ENCODE results near the gene CD22.

Gene CD22

DNA sequence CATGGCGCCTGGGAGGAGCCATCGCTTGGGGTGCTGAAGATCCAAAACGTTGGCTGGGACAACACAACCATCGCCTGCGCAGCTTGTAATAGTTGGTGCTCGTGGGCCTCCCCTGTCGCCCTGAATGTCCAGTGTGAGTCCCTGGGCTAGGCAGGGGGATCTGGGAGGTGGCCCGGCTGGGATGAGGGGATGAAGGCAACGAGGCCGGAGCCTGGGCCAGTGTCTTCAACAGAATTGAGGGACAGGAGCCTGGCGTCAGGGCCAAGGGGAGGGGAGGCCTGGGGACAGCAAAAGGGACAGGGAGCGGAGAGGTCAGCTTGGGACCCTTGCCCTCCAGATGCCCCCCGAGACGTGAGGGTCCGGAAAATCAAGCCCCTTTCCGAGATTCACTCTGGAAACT lies 12.0 kb downstream of the CD22 start:
- DNase-seq (ENCODE audit: low read depth in 3 of 3, low spot score in 1 of 3) = no peak

- DNase-seq (ENCODE audit: low read depth in 3 of 3, low spot score in 1 of 3) = no peak
Observed at GRCh38 chr19:35341565-35342225, 12.7 kb downstream of the CD22 start.

- no peak for DNase-seq (ENCODE audit: low read depth in 3 of 3, low spot score in 1 of 3)
Observed at GRCh38 chr19:35342430-35342829, 13.4 kb downstream of the CD22 start.

- DNase-seq (ENCODE audit: low read depth in 3 of 3, low spot score in 1 of 3) = no peak
Observed at GRCh38 chr19:35344511-35345031, 15.6 kb downstream of the CD22 start.

GRCh38 chr19:35345671-35346111 lies 16.7 kb downstream of the CD22 start:
- no peak for DNase-seq (ENCODE audit: low read depth in 3 of 3, low spot score in 1 of 3)

DNA sequence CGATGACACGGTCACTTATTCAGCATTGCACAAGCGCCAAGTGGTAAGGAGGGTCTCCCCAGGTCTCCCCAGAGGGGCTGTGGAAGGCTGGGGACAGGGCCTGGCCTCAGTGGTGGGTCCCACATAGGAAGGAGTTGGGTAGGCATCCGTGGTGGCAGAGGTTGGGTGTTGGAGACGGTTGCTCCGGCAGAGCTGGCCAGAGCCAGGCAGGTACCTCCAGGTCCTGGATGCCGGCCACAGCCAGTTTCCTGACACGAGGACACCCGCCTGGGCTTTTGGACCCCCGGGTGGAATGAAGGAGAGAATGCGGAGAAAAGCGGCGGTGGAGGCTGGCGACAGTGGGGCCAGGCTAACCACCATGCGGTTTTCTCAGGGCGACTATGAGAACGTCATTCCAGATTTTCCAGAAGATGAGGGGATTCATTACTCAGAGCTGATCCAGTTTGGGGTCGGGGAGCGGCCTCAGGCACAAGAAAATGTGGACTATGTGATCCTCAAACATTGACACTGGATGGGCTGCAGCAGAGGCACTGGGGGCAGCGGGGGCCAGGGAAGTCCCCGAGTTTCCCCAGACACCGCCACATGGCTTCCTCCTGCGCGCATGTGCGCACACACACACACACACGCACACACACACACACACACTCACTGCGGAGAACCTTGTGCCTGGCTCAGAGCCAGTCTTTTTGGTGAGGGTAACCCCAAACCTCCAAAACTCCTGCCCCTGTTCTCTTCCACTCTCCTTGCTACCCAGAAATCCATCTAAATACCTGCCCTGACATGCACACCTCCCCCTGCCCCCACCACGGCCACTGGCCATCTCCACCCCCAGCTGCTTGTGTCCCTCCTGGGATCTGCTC lies 17.4 kb downstream of the CD22 start:
- peak; percentile 45 to 58 (median 50) for DNase-seq (ENCODE audit: low read depth in 3 of 3, low spot score in 1 of 3)

DNA sequence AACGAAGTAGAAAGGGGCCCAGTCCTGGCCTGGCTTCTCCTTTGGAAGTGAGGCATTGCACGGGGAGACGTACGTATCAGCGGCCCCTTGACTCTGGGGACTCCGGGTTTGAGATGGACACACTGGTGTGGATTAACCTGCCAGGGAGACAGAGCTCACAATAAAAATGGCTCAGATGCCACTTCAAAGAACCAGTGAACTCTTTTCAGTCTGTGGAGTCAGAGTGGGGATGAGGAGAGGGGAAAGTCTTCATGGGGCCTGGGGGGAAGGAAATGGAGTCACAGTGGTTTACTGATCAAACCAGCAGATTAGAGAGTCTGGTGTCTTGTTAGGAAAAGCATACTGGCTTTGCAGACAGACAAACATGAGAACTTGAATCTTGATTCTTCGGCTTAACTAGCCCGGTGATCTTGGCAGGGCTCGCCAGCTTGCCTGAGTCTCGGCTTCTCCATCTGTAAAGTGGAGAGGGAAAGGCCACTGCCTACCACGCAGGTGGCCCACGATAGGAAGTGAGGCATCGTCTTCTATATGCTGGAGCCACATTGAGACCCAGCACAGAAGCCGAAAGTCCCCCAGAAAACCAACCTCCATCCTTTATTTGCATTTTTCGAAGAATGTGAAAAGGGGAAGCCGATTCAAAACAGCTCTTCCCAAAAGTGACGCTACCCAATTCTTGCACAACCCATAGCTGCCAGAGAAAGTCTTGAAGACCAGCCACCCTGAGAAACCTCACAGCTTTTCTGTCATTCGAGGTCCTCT lies 18.4 kb downstream of the CD22 start, which contains the start of gene FFAR1:
FFAR1 (plus strand) TSS at position 732 of the 759 bp plus-strand sequence. CDS start 3,650 bp downstream, outside the sequence.
- peak in 1 of 3 donors; percentile 16 for DNase-seq (ENCODE audit: low read depth in 3 of 3, low spot score in 1 of 3)

DNA sequence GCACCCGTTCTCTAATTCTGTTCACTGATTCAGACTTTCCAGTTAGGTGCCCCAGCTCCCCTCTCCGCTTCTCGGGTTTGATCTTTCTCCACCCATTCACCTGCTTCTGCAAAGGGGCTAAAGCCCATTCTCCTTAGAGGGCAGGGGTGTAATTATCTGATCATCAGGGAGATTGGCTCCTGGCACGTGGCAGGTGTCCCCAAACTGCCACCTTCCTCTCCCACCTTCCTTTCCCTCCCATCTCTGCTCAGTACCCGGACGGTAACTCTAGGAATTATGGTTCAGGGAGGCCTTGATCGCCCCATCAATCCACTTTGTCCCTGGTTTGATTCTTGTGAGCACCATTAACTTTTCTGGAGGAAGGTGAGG lies 18.9 kb downstream of the CD22 start:
- DNase-seq (ENCODE audit: low read depth in 3 of 3, low spot score in 1 of 3) = no peak

GRCh38 chr19:35348911-35349611 lies 20.1 kb downstream of the CD22 start:
- no peak for DNase-seq (ENCODE audit: low read depth in 3 of 3, low spot score in 1 of 3)

- no peak for DNase-seq (ENCODE audit: low read depth in 3 of 3, low spot score in 1 of 3)
Observed at GRCh38 chr19:35349614-35350521, 20.9 kb downstream of the CD22 start.

DNA sequence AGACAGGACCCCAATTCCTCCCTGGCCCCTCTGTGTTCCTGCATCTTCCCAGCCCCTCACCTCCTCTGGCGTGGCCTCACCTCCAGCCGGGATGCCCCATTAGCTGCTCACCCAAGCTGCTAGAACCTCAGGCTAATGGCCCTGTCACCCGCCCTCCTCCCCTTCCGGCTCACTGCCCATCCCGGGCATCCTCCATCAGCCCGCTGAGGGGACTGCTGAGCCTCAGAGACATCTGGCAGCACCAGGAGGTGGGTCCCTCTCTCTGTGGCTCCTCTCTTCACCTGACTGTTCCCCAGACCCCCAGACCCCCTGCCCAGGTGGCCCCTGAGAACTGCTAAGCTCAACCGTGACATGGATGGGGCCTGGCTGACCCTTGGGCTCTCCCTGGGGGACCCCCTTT lies 21.6 kb downstream of the CD22 start:
- no peak for DNase-seq (ENCODE audit: low read depth in 3 of 3, low spot score in 1 of 3)

GRCh38 chr19:35351411-35352176 lies 22.6 kb downstream of the CD22 start:
- no peak for DNase-seq (ENCODE audit: low read depth in 3 of 3, low spot score in 1 of 3)

DNA sequence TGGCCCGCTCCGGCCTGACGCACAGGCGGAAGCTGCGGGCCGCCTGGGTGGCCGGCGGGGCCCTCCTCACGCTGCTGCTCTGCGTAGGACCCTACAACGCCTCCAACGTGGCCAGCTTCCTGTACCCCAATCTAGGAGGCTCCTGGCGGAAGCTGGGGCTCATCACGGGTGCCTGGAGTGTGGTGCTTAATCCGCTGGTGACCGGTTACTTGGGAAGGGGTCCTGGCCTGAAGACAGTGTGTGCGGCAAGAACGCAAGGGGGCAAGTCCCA lies 23.1 kb downstream of the CD22 start:
- no peak for DNase-seq (ENCODE audit: low read depth in 3 of 3, low spot score in 1 of 3)

- DNase-seq (ENCODE audit: low read depth in 3 of 3, low spot score in 1 of 3) = peak; percentile 36 to 39 (median 38)
Observed at GRCh38 chr19:35352448-35353304, 23.7 kb downstream of the CD22 start.

DNA sequence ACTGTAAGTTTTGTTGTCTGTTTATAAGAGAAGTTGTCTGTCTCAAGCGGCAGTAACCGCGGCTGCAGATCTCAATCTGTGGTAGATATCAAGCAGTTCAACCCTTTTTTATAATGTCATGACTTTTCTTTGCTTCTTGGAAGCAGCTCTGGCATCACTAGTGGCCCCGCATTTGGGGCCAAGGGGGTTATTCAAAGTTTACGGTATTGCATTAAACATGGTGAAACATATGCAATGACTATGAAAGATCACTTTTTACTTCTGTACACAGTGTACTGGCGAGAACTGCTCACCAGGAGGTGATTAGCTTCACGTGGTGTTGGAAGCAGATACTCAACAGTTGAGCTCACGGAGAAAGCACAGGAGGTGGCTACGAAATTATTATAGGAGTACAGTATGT lies 24.6 kb downstream of the CD22 start:
- no peak for DNase-seq (ENCODE audit: low read depth in 3 of 3, low spot score in 1 of 3)

DNA sequence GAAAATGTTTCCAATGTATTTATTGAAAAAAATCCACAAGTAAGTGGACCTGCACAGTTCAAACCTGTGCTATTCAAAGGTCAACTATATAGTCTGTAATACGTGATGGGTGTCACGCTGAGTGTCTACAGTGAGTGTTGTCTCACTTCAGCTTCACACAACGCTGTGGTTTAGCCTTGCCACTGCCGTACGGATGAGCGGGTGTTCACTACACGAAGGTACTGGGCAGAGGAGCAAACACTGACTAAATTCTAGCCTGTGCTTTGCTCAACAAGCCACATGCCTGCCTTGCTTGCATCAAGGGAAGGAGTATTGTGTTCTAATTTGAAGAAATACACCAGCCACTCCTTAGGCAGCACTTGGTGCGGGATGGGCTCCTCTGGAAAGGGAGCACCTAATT lies 25.9 kb downstream of the CD22 start:
- DNase-seq (ENCODE audit: low read depth in 3 of 3, low spot score in 1 of 3) = no peak

DNA sequence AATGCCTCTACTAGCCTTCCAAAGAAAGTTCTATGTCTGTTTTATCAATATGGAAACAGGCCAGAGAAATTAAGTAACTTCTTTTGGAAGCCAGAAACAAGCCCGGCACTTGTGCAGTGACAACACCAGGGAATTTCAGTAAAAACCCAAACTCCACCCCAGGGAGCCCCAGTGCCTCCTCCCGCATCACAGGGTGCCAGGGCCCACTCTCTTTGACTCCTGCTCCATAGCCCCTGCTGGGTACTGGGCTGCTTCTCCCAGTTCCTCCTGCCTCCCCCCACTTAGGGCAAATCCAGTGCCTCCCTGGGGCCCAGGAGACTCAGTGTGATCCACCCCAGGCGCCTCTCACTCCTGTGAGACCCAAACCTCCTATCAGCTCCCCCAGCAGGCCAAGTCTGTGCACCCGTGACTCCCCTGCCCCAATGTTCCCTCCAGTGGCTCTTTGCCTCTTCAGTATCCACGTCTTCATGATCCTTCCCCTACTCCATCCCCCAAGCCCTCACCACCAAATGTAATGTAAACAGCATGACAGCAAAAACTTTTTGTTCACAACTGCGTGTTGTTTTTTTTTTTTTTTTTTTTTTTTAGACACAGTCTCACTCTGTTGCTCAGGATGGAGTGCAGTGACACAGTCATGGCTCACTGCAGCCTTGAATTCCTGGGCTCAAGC lies 26.9 kb downstream of the CD22 start:
- no peak for DNase-seq (ENCODE audit: low read depth in 3 of 3, low spot score in 1 of 3)

All from stimulated activated CD4-positive, alpha-beta T cell treated with anti-CD3 and anti-CD28 coated beads, TNF-alpha, amount 100 ng/mL, for 1 hour (primary cell).